GM10847 (cell line): ENCODE results near the gene MBOAT1.

Experiments
- POLR2A ChIP-seq: IDR thresholded peaks from 2 replicates; pipeline ENCODE4 v1.6.1; 2011; ENCODE audit not compliant: insufficient read length; ENCODE audit errors: extremely low read depth

The MBOAT1 gene

DNA sequence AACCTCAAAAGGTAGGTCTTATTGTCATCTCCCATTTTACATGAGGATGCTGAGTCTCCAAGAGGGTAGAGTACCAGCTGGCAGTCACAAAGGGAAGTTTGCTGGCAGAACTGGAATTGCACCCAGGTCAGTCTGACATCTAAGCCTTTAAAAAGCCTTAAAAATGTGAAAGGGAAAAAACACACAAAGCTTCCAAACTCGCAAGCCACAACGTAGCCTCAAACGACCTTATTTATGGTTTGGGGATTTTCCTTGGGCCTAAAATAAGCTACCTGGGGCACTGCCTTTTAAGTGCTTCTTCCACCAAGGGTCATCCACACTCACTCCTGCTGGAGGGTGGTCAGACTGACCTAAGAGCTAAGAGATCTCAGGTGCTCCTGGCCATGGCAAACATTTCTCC, 2.1 kb downstream of the MBOAT1 start:
- no peak for TF ChIP-seq POLR2A

DNA sequence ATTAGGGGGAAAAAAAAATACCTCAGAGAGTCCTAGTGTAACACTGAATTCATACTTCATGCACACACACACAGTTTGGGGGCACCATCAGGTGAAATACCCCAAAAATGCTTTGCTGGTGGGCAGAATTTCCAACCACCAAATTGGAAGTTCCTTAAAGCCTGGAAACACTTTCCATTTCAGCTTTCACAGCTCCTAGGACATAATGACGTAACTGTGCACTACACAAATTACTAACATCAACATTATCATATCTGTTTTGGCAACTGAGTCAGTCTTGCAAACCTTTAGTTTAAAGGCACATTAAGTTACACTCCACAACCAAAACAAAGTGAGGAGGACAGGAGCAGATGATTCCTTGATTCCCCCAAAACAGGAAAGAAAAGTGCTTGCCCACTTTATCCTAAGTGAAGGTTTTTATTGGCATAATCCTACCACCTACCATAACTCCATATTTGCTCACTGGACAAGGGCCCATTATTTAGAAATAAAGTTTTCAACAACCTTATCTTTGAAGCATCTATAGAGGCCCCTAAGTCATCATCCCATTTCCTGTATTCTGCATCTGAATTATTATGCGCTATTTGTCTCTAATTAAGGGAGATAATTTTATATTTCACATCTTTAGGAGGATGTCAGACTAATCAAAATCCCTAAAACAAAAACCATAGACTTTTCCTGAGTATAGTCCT, 3.4 kb downstream of the MBOAT1 start:
- TF ChIP-seq POLR2A, result no peak

DNA sequence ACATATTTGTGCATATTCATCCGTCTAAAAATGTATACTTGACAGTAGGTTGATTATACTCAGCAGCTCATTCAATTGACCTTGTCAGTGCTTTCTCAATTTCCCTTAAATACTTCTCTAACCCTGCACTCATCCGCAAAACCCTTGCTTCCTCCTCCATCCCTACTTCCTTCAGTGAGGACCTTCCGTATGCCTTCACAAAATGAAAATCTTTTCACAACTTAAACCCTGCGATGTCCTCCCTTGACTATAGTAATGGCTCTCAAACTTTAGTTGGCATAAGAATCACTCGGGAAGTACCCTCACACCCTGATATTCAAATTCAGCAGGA, 5.2 kb downstream of the MBOAT1 start:
- no peak for TF ChIP-seq POLR2A

DNA sequence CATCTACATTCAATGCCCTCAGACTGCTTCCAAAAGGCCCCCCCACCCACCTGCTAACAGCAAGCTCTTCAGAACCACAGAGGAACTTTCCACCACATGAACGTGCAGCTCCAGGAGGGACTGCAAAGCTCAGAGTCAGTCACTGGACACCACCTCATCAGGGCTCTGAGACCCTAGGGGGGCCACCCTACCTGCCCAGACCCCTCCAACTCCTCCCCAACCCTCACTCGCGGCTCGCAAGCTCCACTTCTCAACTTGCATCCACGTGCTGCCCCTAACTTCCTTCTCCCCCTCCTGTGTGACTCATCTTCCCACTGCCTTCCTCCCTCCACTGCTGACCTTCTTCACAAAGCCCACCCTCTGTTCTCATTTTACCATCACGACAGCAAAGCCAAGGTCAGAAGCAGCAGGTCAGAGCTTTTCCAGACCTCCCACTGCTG, 6.5 kb downstream of the MBOAT1 start:
- no peak for TF ChIP-seq POLR2A

DNA sequence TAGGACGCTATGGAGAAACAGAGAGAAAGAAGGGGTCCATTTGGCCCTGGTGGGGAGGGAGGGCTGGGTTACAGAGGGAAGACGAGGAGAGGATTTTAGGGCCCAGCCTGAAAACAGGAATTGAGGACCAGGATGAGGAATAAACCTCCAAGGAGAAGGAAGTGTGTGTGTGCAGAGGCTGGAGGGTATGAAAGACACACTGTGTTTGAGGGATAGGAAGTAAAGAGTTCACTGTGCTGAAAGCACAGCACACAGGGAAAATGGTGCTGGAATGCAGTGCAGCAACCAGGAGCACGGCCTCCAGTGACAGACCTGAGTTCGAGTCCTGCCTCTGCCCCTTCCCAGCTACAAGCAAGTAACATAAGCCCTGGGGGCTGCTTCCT, 7.8 kb downstream of the MBOAT1 start:
- TF ChIP-seq POLR2A, result no peak

DNA sequence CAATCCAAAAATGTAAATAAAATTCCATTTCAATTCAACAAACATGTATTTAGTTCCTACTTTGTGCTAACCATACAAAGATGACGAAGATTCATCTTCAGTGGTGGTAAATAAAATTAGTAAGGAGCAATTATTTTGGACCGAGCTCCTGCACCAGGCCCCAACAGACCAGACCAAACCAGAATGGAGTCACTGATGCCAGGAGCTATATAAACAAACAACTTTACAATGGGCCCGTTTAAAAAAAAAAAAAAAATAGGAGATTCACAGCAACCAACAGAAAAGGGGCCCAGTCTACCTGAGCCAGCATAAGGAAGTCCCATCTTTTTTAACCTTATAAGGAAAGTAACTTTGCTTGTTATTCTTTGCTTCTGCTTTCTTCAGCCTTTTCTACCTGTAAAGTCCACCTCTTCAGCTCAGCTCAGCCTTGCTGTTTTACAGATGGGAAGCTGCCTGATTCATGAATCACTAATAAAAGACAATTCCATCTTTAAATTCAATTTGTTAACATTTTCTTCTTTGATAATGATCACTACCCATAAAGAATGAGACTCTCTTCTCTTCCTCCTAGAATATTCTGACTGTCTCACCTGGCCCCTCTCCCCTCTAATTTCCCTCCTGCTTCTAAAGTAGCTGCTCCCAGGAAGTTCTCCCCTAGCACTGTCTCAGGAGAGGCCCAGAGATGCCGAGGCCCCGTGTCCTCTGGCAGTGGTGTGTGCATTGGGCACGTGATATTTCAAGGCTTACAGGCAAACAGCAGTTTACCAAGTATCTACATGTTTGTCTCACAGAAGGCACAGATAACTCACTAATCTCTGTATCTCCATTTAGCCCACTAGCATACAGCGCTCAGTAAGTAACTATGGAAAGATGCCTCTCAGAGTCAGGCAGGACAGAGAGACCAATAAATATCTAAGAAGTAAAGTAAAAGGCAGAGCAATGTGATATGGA, 8.4 kb downstream of the MBOAT1 start:
- no peak for TF ChIP-seq POLR2A

DNA sequence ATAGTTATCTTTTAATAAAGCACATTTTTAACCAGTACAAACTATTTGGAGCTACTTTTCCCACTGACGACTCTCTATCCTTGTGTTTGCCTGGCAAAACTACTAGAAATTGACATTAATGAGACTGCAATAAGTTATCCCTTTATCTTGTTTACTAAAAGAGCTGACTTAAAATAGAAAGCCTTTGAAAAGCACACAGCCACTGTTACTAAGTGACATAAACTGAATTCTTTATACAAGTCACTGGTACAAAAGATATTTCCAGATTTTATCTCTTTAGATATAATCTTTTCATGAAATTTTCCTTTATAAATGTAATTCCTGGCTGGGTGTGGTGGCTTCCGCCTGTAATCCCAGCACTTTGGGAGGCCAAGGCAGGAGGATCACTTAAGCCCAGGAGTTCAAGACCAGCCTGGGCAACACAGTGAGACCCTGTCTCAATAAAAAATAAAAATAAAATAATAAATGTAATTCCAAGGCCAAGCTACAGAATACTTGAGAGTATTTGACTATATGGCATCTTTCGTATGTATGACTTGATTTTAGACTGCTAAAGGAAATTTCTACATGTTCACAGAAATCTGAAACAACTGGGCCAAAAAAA, 9.5 kb downstream of the MBOAT1 start:
- no peak for TF ChIP-seq POLR2A

DNA sequence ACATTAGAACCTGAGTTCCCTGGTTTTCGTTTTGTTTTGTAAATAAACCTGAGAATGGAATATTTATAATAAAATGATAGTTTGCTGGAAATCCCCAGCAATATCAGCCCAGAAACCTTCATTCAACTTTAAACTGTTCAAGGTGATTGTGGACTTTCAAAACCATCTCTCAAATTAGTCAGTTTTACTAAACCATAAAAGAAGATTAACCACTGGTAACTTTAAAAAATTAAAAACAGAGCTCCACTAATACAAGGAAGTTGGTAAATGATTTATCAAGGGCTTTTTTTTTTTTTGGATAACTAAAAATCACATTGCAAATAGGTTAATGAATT, 10.0 kb downstream of the MBOAT1 start:
- TF ChIP-seq POLR2A, result no peak

DNA sequence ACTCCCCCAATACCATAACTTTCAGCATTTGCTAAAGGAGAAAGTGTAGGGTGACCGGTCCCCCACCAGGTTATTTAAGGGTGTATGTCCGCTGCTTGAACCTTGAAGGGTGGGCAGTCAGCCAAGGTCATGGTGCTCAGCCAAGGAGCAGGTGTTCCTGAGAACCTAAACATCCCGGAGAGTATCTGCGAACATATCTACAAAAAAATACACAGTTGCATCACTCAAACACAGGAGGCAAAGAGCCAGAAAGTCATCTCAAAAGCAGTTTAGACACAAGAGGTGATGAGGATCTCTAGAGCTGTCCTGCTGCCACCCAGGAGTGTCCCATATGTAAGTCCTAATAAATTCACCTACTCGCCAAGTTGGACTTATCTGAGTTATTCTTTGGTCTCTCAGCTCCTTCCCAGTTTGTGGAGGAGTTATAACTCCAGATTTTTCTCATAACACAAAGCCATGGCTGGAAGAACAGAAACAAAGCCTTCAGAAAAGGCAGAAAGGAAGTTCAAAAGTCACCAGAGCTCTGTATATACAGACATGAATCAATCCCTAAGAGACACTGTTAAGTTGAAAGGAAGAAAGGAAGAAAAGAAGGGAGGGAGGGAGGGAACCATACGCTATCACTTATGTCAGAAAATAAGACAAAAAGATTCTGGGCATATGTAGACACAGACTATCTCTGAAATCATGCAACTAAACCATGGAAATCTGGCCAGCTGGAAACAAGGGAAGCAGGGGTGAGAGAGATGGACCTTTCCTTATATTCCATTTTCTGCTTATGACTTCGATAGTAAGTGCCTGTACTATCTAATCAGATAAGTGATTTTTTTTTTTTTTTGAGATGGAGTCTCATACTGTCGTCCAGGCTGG, 11.3 kb downstream of the MBOAT1 start:
- TF ChIP-seq POLR2A, result no peak

DNA sequence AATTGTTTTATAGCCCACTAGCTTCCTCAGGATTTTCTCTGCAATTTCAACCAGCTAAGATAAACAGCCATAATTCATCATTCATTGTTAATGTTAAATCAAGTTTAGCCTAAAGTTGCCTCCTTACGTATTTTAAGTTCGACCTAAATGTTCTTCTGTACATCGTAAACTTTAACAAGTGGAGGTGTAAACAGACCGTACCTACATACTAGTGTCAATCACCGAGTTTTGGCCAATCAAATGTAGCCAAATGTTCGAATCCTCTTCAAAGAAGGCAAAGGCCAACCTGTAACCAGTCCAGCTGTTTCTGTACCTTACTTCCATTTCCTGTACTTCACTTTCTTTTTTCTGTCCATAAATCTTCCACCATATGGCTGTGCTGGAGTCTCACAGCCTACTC, 13.5 kb downstream of the MBOAT1 start:
- TF ChIP-seq POLR2A, result no peak

DNA sequence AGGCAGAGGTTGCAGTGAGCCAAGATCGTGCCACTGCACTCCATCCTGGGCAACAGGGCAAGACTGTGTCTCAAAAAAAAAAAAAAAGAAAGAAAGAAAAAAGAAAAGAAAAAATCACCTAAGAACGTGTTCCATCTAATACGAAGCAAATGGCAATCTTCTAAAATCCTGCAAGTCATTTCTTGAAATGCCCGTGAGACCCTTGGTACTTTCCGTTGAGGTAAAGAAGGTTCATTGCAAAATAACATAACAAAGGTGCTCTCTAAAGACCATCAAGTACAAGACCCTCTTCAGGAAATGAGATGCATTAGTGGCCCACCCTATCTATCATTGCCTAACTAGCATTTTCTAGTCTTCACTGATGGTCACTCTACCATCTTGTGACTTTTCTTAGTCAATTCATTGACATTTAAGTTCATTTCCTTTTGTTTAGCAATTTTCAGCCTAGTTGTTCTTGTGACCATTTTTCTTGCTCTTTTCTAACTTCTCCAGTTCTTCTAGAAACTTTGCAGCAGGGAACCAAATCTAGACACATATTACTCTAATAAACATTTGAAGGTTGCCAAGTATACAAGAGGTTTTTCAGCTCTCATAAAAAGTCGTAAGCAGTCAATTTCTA, 14.0 kb downstream of the MBOAT1 start:
- TF ChIP-seq POLR2A, result no peak

DNA sequence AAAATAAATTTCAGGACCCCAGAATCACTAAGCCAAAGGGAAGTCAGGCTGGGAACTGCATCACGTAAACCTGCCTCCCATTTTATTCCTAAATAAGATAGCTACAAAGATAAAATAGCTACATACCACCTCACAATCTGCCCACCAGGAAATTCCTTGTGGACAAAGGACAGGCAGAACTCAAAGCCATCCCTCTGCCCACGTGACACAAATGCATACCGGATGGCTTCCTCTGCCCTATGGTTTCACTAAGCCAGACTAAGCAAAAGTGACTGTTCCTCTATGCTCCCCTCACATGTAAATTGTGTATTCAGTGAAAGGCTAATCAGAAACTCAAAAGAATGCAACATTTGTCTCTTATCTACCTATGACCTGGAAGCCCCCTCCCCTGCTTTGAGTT, 15.0 kb downstream of the MBOAT1 start:
- TF ChIP-seq POLR2A, result no peak

DNA sequence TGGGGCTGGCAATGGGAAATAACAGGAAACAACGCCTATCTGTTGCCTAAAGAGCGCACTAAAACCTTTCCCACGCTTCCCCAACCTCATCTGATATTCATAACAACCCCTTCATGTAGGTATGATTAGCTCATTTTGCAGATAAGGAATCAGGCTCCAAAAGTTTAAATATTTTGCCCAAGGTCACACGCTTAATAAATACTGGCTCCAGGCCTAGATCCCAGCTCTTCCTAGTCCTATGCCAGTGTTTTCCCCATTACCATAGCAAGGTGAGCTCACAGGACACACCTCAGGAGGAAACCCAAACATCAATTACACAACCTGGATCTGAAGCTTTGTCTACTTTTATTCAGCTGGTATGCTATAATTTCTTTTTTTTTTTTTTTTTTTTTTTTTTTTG, 19.6 kb downstream of the MBOAT1 start:
- no peak for TF ChIP-seq POLR2A

DNA sequence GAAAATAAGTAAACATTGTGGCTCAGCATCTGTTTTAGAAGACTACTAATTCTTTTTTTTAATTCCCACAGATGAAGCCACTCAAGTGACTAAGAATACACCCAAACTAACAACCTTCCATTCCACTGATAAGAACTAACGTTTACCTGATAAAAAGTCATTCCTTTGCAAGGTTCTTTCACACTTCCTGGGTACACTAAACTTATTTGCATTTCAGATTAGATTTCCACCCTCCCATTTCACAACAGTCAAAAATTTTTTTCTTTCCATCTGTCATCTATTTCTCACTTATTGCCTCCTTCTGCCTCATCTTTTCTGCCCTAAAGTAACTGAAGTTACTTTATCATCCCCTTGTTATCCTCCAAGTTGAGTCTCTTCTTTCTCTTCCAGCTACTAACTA, 20.3 kb downstream of the MBOAT1 start:
- no peak for TF ChIP-seq POLR2A

DNA sequence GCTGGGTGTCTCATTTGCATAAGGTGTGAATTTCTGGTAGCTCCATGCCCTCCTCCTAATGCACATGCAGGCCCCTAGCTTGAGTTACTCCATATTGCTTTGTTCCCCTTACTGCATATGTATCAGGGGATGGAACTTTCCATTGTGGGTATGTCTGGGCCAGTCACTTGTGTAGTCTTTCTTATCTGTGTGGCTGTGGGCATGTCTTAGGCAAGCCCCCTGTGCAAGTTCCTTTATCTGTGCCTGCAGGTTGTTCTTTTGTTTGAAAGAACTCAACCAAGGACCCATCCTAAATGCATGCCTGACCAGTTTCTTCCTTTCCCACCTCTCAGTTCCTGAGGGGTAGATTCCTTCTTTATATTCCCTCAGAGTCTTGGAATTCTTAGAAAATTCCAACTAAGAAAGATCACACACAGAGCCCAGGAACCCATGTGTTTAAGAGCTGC, 23.6 kb downstream of the MBOAT1 start:
- TF ChIP-seq POLR2A, result no peak
